Upper lobe of left lung (tissue), 6 donors: Measurements from ENCODE around the gene TSHZ2. TPM values are rescaled to one million over a fixed set of nuclear protein-coding genes. Genes with fewer than 3 reads are reported as not detected.
A peak's percentile ranks its signal among the peaks of the same experiment; 100 is the strongest.

ENCODE experiments used
- ATAC-seq, 2 donors: fragments of 200-7000 bp; cut with Tn5 transposase; one replicate each; pipeline ENCODE4 v1.9.1; 2022; ENCODE audit warnings: mild to moderate bottlenecking in 2 of 2, moderate library complexity in 2 of 2; ENCODE audit not compliant: low FRiP score in 2 of 2
- DNase-seq, 2 donors: peaks; one replicate each; pipeline ENCODE4 v3.0.0-alpha.2; 2019 to 2020
- H3K27ac ChIP-seq, 4 donors: fragments of 200-600 bp; sonication (generic); one replicate each; pipeline ENCODE4 v1.5.1; 2016 to 2019
- H3K27me3 ChIP-seq, 4 donors: fragments of 200-600 bp; sonication (generic); one replicate each; pipeline ENCODE4 v1.5.1; 2017 to 2019
- H3K36me3 ChIP-seq, 4 donors: fragments of 200-600 bp; sonication (generic); one replicate each; pipeline ENCODE4 v1.5.1; 2016 to 2019
- H3K4me1 ChIP-seq, 4 donors: fragments of 200-600 bp; sonication (generic); one replicate each; pipeline ENCODE4 v1.5.1; 2018 to 2019
- H3K4me3 ChIP-seq, 4 donors: fragments of 200-600 bp; sonication (generic); one replicate each; pipeline ENCODE4 v1.5.1; 2017 to 2019; ENCODE audit warnings: mild to moderate bottlenecking in 2 of 4, moderate library complexity in 1 of 4
- H3K9me3 ChIP-seq, 4 donors: fragments of 200-600 bp; sonication (generic); one replicate each; pipeline ENCODE4 v1.5.1; 2018 to 2019
- EP300 ChIP-seq, 4 donors: sonication (generic); formaldehyde crosslinking; IDR thresholded peaks; one replicate each; pipeline ENCODE4 v1.5.1; 2017; ENCODE audit warnings: antibody characterized with exemption in 4 of 4, control low read depth in 2 of 4
- POLR2A ChIP-seq, 4 donors: fragments of 450-650 bp; IDR thresholded peaks; one replicate each; pipeline ENCODE4 v1.5.1; 2016 to 2017; ENCODE audit warnings: antibody characterized with exemption in 4 of 4, mild to moderate bottlenecking in 2 of 4
- POLR2AphosphoS5 ChIP-seq, 2 donors: sonication (generic); formaldehyde crosslinking; IDR thresholded peaks; one replicate each; pipeline ENCODE4 v1.5.1; 2017; ENCODE audit warnings: antibody characterized with exemption in 2 of 2
- WGBS, 2 donors: methylation state at CpG; one replicate each; pipeline ENCODE4 v1.1.5; 2017 to 2018; 5-methylcytosine and 5-hydroxymethylcytosine counted together
- total RNA-seq, 6 donors: library from RNA; depleted of rRNA in 4 of 6; stranded (reverse); fragments of >200 nt in 4 of 6; gene quantifications; one replicate each; pipeline versions ENCODE4 v1.1.0 to v1.2.1, GENCODE V29; 2016 to 2021
- TF ChIP-seq, protein P1 (sequence below), 6 experiments: fragments of 450-650 bp in 4 of 6; fragments of 200-600 bp in 2 of 6; sonication (generic) in 2 of 6; IDR thresholded peaks; one replicate each; pipeline ENCODE4 v1.5.1; 2016 to 2019; ENCODE audit warnings: antibody characterized with exemption in 6 of 6
- donor health status: DM: no; HTN: no; CAD: no; lungs with moderate emphysema.
- donor health status: DM: no; HTN: yes; CAD: no; lungs with severe emphysema.

The TSHZ2 gene
- total RNA-seq, 6 donors from 2014 or later = 1.8 to 10.0 (median 3.2) TPM

GRCh38 chr20:53165452-53165851, 193.3 kb downstream of the TSHZ2 start:
- Histone ChIP-seq H3K4me3 (no peak overlapping the region), H3K4me1 (no peaks in the 10 kb centered on the region), H3K27me3 (no peaks in the 10 kb centered on the region), H3K9me3 (no peaks in the 10 kb centered on the region), H3K27ac (no peak overlapping the region), H3K36me3 (no peaks in the 10 kb centered on the region)
- TF ChIP-seq, protein P1, sequence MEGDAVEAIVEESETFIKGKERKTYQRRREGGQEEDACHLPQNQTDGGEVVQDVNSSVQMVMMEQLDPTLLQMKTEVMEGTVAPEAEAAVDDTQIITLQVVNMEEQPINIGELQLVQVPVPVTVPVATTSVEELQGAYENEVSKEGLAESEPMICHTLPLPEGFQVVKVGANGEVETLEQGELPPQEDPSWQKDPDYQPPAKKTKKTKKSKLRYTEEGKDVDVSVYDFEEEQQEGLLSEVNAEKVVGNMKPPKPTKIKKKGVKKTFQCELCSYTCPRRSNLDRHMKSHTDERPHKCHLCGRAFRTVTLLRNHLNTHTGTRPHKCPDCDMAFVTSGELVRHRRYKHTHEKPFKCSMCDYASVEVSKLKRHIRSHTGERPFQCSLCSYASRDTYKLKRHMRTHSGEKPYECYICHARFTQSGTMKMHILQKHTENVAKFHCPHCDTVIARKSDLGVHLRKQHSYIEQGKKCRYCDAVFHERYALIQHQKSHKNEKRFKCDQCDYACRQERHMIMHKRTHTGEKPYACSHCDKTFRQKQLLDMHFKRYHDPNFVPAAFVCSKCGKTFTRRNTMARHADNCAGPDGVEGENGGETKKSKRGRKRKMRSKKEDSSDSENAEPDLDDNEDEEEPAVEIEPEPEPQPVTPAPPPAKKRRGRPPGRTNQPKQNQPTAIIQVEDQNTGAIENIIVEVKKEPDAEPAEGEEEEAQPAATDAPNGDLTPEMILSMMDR (IDR thresholded peaks at IDR 0.05) = no peak
- TF ChIP-seq POLR2AphosphoS5 (IDR thresholded peaks at IDR 0.05) (no peak), POLR2A (IDR thresholded peaks at IDR 0.05) (no peak), EP300 (IDR thresholded peaks at IDR 0.05) (no peak)
- WGBS, 2 donors = 89 to 93% methylated on average over 4 of the region's 4 CpGs
- no peak for ATAC-seq
- no peak for DNase-seq

- ATAC-seq = no peak
- Histone ChIP-seq H3K4me1 (no peaks in the 10 kb centered on the region), H3K9me3 (no peaks in the 10 kb centered on the region), H3K27me3 (no peaks in the 10 kb centered on the region), H3K4me3 (no peak overlapping the region), H3K36me3 (no peaks in the 10 kb centered on the region), H3K27ac (no peak overlapping the region)
- DNase-seq = no peak
- WGBS, 2 donors = 63 to 68% methylated on average over 1 of the region's 1 CpG
- TF ChIP-seq, protein P1 (IDR thresholded peaks at IDR 0.05) = no peak
- TF ChIP-seq POLR2AphosphoS5 (IDR thresholded peaks at IDR 0.05) = no peak
- TF ChIP-seq EP300 (IDR thresholded peaks at IDR 0.05) = no peak
- no peak for TF ChIP-seq POLR2A (IDR thresholded peaks at IDR 0.05)
Measured at GRCh38 chr20:53168491-53168890, 196.3 kb downstream of the TSHZ2 start.

- no peak overlapping the region for H3K27ac ChIP-seq
- ATAC-seq = no peak
Measured at GRCh38 chr20:53170196-53170595, 198.0 kb downstream of the TSHZ2 start.

GRCh38 chr20:53171065-53171464, 198.9 kb downstream of the TSHZ2 start:
- no peaks in the 10 kb centered on the region for H3K27me3 ChIP-seq

More at GRCh38 chr20:53170196-53170595, 198.0 kb downstream of the TSHZ2 start:
- 80 to 83% methylated on average over 7 of the region's 7 CpGs for WGBS, 2 donors
- H3K27me3 ChIP-seq = no peaks in the 10 kb centered on the region
- TF ChIP-seq POLR2AphosphoS5 (IDR thresholded peaks at IDR 0.05) (no peak), EP300 (IDR thresholded peaks at IDR 0.05) (no peak)
- TF ChIP-seq, protein P1 (IDR thresholded peaks at IDR 0.05) = no peak
- H3K4me3 ChIP-seq = no peak overlapping the region
- DNase-seq = peak in 1 of 2 donors; percentile 10
- no peaks in the 10 kb centered on the region for H3K36me3 ChIP-seq
- no peaks in the 10 kb centered on the region for H3K4me1 ChIP-seq
- no peaks in the 10 kb centered on the region for H3K9me3 ChIP-seq

GRCh38 chr20:53174454-53174853, 202.3 kb downstream of the TSHZ2 start:
- no peaks in the 10 kb centered on the region for H3K4me1 ChIP-seq
- no peak for ATAC-seq
- H3K27me3 ChIP-seq = no peaks in the 10 kb centered on the region
- H3K9me3 ChIP-seq = no peaks in the 10 kb centered on the region
- WGBS, 2 donors = 72 to 83% methylated on average over 2 to 3 of the region's 3 CpGs
- TF ChIP-seq EP300 (IDR thresholded peaks at IDR 0.05) = no peak
- no peak for TF ChIP-seq POLR2A (IDR thresholded peaks at IDR 0.05)
- TF ChIP-seq POLR2AphosphoS5 (IDR thresholded peaks at IDR 0.05) = no peak
- TF ChIP-seq, protein P1 (IDR thresholded peaks at IDR 0.05) = no peak
- no peak overlapping the region for H3K4me3 ChIP-seq
- DNase-seq = no peak
- no peak overlapping the region for H3K27ac ChIP-seq
- H3K36me3 ChIP-seq = no peaks in the 10 kb centered on the region

More at GRCh38 chr20:53171065-53171464, 198.9 kb downstream of the TSHZ2 start:
- 88 to 95% methylated on average over 6 of the region's 6 CpGs for WGBS, 2 donors
- H3K4me3 ChIP-seq = no peak overlapping the region
- H3K9me3 ChIP-seq = no peaks in the 10 kb centered on the region
- H3K36me3 ChIP-seq = no peaks in the 10 kb centered on the region
- TF ChIP-seq, protein P1 (IDR thresholded peaks at IDR 0.05) = no peak
- TF ChIP-seq POLR2AphosphoS5 (IDR thresholded peaks at IDR 0.05) = no peak
- TF ChIP-seq POLR2A (IDR thresholded peaks at IDR 0.05) = no peak
- TF ChIP-seq EP300 (IDR thresholded peaks at IDR 0.05) = no peak
- H3K27ac ChIP-seq = no peak overlapping the region
- DNase-seq = no peak
- ATAC-seq = no peak
- H3K4me1 ChIP-seq = no peaks in the 10 kb centered on the region
